AG04450 (cell line): ENCODE data around the gene HTR5A. TPM values are rescaled to one million over a fixed set of nuclear protein-coding genes. Genes with fewer than 3 reads are reported as not detected.

Experiments used
- CTCF ChIA-PET: fragments of 300-600, 350-600 bp; formaldehyde crosslinking; extraction: SDS; loops from one replicate; lab custom pipeline; 2022; ENCODE audit warnings: antibody characterized with exemption, inconsistent platforms; lab: Charles Lee
- POLR2A ChIA-PET: fragments of 350-600 bp; formaldehyde crosslinking; extraction: SDS; loops from one replicate; lab custom pipeline; 2021; ENCODE audit warnings: antibody characterized with exemption, inconsistent platforms; lab: Yijun Ruan, JAX
- DNase-seq: peaks from one replicate; pipeline ENCODE4 v3.0.0-alpha.2; 2011; ENCODE audit warnings: low read depth, low spot score
- H3K27ac ChIP-seq: one replicate; pipeline ENCODE4 v1.5.1; 2012; ENCODE audit warnings: low read depth, low read length, control low read depth
- H3K27me3 ChIP-seq: one replicate; pipeline ENCODE4 v1.6.0; 2012; ENCODE audit warnings: low read length; ENCODE audit not compliant: control insufficient read depth, insufficient read depth
- H3K4me3 ChIP-seq: 2 replicates; pipeline ENCODE4 v1.5.1; 2011; ENCODE audit warnings: mild to moderate bottlenecking, low read depth, low read length, control low read depth
- H3K9me3 ChIP-seq: 2 replicates; pipeline ENCODE4 v1.5.1; 2012; ENCODE audit warnings: low read length; ENCODE audit not compliant: control insufficient read depth, insufficient read depth
- polyA plus RNA-seq: library from polyadenylated mRNA; depleted of rRNA; stranded (reverse); fragments of >200 nt; gene quantifications from 2 replicates; pipeline ENCODE4 v1.2.3, GENCODE V29; 2011
- TF ChIP-seq, protein P1 (sequence below): IDR thresholded peaks from 2 replicates; pipeline ENCODE4 v1.5.1; 2011; ENCODE audit warnings: low read depth, low read length, control low read depth, inconsistent platforms

HTR5A gene
- polyA plus RNA-seq, 1 experiment: not detected

DNA sequence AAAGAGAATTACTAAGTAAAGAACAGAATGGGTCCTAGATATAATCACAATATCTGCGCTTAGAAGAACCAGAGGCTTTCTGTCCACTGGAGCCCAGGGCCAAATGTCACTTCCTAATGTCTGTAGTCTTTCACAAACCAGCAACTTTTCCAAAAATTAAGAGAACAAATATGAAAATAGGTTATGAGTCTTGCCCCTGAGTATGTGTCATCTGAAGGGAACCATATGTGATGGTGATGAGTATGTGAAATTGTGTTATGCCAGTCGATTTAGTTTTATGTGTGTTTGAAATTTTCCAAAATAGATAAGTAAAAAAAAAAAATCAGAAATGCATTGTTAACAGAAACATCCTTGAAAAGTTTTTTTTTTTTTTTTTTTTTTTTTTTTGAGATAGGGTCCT, 15.4 kb upstream of the HTR5A start:
- no peaks in the 10 kb centered on the region; the same call in 1 of the 2 replicates for H3K9me3 ChIP-seq
- ChIA-PET POLR2A (no interaction called here), CTCF (no interaction called here)
- H3K27ac ChIP-seq: no peak overlapping the region
- H3K4me3 ChIP-seq: no peak overlapping the region
- TF ChIP-seq, protein P1, sequence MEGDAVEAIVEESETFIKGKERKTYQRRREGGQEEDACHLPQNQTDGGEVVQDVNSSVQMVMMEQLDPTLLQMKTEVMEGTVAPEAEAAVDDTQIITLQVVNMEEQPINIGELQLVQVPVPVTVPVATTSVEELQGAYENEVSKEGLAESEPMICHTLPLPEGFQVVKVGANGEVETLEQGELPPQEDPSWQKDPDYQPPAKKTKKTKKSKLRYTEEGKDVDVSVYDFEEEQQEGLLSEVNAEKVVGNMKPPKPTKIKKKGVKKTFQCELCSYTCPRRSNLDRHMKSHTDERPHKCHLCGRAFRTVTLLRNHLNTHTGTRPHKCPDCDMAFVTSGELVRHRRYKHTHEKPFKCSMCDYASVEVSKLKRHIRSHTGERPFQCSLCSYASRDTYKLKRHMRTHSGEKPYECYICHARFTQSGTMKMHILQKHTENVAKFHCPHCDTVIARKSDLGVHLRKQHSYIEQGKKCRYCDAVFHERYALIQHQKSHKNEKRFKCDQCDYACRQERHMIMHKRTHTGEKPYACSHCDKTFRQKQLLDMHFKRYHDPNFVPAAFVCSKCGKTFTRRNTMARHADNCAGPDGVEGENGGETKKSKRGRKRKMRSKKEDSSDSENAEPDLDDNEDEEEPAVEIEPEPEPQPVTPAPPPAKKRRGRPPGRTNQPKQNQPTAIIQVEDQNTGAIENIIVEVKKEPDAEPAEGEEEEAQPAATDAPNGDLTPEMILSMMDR: no peak
- no peaks in the 10 kb centered on the region for H3K27me3 ChIP-seq
- DNase-seq: no peak

DNA sequence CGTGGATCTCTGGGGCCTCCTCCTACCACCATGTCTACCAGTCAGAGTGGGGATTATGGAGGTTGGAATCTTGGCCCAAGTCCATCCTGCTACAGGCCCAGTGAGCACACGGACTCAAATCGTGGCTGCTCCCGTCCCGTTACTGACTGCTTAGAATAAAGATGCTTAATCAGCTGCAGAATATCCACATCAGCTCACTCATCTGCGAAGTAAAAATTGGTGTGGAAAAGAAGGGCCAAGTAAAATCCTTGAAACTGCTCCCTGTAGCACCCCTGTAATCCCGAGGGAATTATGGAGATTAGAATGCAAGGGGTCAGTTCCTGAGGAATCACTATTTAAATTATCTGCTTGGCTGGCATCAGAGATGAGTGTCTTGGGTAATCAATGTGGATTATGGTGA, 13.0 kb upstream of the HTR5A start:
- Histone ChIP-seq H3K27me3 (no peaks in the 10 kb centered on the region), H3K27ac (no peak overlapping the region), H3K9me3 (no peaks in the 10 kb centered on the region; the same call in 1 of the 2 replicates), H3K4me3 (no peak overlapping the region)
- TF ChIP-seq, protein P1: no peak
- no peak for DNase-seq
- POLR2A ChIA-PET: no interaction called here
- CTCF ChIA-PET: no interaction called here

DNA sequence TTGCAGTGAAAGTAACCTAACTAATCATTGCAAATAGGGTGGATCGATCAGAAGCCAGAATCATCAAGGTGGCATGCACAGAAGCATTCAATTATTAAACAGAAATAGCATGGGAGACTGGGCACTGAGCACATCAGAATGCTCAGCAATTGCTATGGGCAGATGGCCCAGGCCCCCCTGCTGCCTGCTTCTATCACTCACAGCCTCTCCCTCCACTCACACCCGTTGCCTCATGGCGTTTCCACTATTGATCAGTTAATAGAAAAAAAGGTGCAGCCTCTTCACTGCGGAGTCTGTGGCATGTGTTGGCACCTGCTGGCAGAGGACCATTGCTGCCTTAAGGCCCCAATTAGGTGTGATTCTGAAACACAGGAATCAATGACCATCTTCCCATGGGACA, 11.2 kb upstream of the HTR5A start:
- DNase-seq: no peak
- H3K9me3 ChIP-seq: no peaks in the 10 kb centered on the region
- CTCF ChIA-PET: no interaction called here
- TF ChIP-seq, protein P1: no peak
- no peak overlapping the region for H3K27ac ChIP-seq
- H3K27me3 ChIP-seq: no peaks in the 10 kb centered on the region
- POLR2A ChIA-PET: no interaction called here
- H3K4me3 ChIP-seq: no peak overlapping the region

DNA sequence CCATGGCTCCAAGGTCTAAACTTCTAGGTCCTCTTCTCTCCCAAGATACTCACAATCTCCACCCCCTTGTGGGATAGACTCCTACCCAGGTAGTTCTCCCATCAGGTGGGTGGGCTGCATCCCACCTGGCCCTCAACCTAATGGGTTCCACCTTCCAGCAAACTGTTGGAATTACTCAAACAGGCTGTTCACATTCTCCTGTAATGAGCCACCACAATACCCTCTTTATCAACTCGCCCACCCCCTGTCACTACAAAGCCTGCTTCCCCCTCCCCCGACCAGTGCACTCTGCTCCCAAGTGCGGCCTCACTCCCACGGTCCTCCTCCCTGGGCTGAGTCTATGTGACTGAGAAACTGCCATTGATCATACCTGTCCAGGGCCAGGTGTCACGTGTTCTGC, 10.4 kb upstream of the HTR5A start:
- POLR2A ChIA-PET: no interaction called here
- Histone ChIP-seq H3K4me3 (no peak overlapping the region), H3K9me3 (no peaks in the 10 kb centered on the region), H3K27ac (no peak overlapping the region), H3K27me3 (no peaks in the 10 kb centered on the region)
- no peak for DNase-seq
- CTCF ChIA-PET: no interaction called here
- TF ChIP-seq, protein P1: no peak

DNA sequence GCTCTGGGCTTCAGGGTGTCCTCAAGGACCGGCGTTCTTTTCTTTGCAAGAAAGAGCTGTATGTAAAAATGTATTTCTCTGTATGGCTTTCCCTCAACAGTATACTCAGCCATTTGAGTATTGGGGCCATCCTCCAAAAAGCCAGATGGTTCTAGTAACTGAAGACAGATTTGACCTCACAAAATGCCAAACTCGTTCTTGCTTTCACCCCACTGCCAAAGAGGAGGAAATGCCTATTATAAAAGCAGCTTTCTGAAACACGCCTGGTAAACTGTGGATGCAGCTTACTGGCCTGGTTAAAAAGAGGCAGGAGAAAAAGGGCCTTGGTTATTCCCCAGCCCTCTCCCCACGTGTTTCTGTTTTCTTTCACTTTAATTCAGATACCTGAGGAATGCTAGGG, 7.7 kb upstream of the HTR5A start:
- POLR2A ChIA-PET: no interaction called here
- Histone ChIP-seq H3K27me3 (no peaks in the 10 kb centered on the region), H3K4me3 (no peak overlapping the region), H3K9me3 (no peaks in the 10 kb centered on the region), H3K27ac (no peak overlapping the region)
- CTCF ChIA-PET: interaction anchor here (1.8 kb wide), 1 partner anchor 283 kb away, joined by 5 read pairs; no protein-coding TSS in a partner anchor
- DNase-seq: no peak
- TF ChIP-seq, protein P1: no peak
